AG04450 (cell line): ENCODE measurements around the gene ID2. TPM values are rescaled to one million over a fixed set of nuclear protein-coding genes. Genes with fewer than 3 reads are reported as not detected.

Experiments
- CTCF ChIA-PET: fragments of 300-600, 350-600 bp; formaldehyde crosslinking; extraction: SDS; loops from one replicate; lab custom pipeline; 2022; ENCODE audit warnings: antibody characterized with exemption, inconsistent platforms; lab: Charles Lee
- POLR2A ChIA-PET: fragments of 350-600 bp; formaldehyde crosslinking; extraction: SDS; loops from one replicate; lab custom pipeline; 2021; ENCODE audit warnings: antibody characterized with exemption, inconsistent platforms; lab: Yijun Ruan, JAX
- DNase-seq: peaks from one replicate; pipeline ENCODE4 v3.0.0-alpha.2; 2011; ENCODE audit warnings: low read depth, low spot score
- H3K27ac ChIP-seq: one replicate; pipeline ENCODE4 v1.5.1; 2012; ENCODE audit warnings: low read depth, low read length, control low read depth
- H3K27me3 ChIP-seq: one replicate; pipeline ENCODE4 v1.6.0; 2012; ENCODE audit warnings: low read length; ENCODE audit not compliant: control insufficient read depth, insufficient read depth
- H3K4me3 ChIP-seq: 2 replicates; pipeline ENCODE4 v1.5.1; 2011; ENCODE audit warnings: mild to moderate bottlenecking, low read depth, low read length, control low read depth
- H3K9me3 ChIP-seq: 2 replicates; pipeline ENCODE4 v1.5.1; 2012; ENCODE audit warnings: low read length; ENCODE audit not compliant: control insufficient read depth, insufficient read depth
- polyA plus RNA-seq: library from polyadenylated mRNA; depleted of rRNA; stranded (reverse); fragments of >200 nt; gene quantifications from 2 replicates; pipeline ENCODE4 v1.2.3, GENCODE V29; 2011
- TF ChIP-seq, protein P1 (sequence below): IDR thresholded peaks from 2 replicates; pipeline ENCODE4 v1.5.1; 2011; ENCODE audit warnings: low read depth, low read length, control low read depth, inconsistent platforms

ID2 gene
- polyA plus RNA-seq, 1 experiment, result 74.3 TPM

DNA sequence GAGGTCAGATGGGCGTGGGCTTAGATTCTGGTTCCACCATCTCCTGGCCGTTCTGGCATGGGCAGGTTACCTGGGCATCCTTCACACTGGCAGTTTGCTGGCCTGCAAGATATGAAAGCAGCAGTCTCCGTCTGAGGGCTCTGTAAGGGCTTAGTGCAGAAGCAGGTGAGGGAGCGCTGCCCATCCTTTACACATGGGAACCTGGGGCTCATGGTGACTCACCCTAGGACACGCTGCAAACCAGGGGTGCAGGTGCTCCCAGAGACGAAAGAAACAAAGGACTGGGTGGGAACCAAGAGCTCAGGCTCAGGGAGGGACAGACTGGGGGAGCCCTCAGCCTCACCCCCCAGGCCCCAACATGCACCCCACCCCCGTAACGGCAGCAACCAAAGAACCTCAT, 10.7 kb upstream of the ID2 start:
- H3K27ac ChIP-seq, result no peak overlapping the region
- ChIA-PET CTCF (no interaction called here), POLR2A (no interaction called here)
- peaks cover 6% of the 10 kb centered on the region; the same call in 1 of the 2 replicates for H3K9me3 ChIP-seq
- DNase-seq, result no peak
- H3K4me3 ChIP-seq, result no peak overlapping the region
- TF ChIP-seq, protein P1, sequence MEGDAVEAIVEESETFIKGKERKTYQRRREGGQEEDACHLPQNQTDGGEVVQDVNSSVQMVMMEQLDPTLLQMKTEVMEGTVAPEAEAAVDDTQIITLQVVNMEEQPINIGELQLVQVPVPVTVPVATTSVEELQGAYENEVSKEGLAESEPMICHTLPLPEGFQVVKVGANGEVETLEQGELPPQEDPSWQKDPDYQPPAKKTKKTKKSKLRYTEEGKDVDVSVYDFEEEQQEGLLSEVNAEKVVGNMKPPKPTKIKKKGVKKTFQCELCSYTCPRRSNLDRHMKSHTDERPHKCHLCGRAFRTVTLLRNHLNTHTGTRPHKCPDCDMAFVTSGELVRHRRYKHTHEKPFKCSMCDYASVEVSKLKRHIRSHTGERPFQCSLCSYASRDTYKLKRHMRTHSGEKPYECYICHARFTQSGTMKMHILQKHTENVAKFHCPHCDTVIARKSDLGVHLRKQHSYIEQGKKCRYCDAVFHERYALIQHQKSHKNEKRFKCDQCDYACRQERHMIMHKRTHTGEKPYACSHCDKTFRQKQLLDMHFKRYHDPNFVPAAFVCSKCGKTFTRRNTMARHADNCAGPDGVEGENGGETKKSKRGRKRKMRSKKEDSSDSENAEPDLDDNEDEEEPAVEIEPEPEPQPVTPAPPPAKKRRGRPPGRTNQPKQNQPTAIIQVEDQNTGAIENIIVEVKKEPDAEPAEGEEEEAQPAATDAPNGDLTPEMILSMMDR, result no peak
- peaks cover 2% of the 10 kb centered on the region for H3K27me3 ChIP-seq

DNA sequence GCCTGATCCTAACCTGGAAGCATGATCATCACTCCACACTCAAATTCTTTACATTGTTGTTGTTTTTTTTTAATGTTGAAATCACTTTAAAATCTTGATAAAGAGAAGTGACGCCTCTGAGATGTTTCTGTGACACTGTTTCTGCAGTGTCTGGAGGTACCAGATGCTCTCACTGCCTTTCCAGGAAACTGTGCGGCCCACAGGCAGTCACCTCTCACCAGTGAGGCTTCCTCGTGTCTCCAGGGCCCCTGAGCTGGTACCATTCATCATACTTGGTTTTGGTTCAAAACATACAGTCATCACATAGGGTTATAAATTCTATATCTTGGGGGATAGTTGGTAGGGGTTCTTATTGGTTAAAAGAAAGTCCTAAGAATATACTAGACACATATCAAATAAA, 10.1 kb upstream of the ID2 start:
- Histone ChIP-seq H3K9me3 (peaks cover 6% of the 10 kb centered on the region), H3K27me3 (peaks cover 2% of the 10 kb centered on the region), H3K4me3 (no peak overlapping the region), H3K27ac (no peak overlapping the region)
- ChIA-PET CTCF (no interaction called here), POLR2A (no interaction called here)
- TF ChIP-seq, protein P1, result no peak
- DNase-seq, result no peak

DNA sequence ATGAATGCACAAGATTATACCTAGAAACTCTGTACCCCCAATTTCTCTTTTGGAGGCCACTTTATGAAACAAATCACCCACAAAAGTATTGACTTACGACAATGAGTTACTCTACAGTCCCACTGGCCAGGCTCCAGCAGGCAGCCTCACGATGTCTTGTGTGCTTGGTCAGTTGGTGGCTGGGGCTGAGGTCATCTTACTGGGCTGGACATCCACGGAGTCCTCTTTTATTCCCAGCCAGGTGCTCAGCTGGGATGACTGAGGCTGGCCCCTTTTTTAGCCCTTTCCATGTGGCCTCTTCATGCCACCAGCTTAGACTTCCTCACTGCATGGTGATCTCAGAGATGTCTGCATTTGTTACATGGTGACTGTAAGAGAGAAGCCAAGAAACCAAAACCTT, 8.9 kb upstream of the ID2 start:
- Histone ChIP-seq H3K4me3 (no peak overlapping the region), H3K9me3 (peaks cover 6% of the 10 kb centered on the region), H3K27ac (no peak overlapping the region), H3K27me3 (peaks cover 2% of the 10 kb centered on the region)
- CTCF ChIA-PET, result no interaction called here
- POLR2A ChIA-PET, result no interaction called here
- TF ChIP-seq, protein P1, result no peak
- no peak for DNase-seq

DNA sequence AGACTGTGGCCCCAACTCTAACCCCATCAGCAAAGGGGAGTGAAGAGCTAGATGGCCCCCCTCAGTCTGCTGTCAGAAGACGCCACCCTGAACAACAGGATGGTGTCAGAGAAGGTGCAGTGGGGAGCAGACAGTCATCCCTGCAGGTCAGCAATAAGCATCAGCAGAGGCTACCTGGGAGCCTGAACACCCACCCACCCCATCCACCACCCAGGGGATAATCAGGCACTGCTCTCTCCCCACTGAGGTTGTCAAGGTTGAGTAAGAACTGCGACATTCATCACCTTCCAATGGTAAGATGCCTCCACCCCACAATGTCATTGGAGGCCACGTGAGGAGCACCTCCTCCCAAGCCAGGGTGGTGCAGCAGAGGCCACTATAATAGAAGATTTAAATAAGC, 8.5 kb upstream of the ID2 start:
- no peak overlapping the region for H3K27ac ChIP-seq
- CTCF ChIA-PET, result no interaction called here
- H3K9me3 ChIP-seq, result peaks cover 6% of the 10 kb centered on the region
- peaks cover 2% of the 10 kb centered on the region for H3K27me3 ChIP-seq
- TF ChIP-seq, protein P1, result no peak
- DNase-seq, result no peak
- no peak overlapping the region for H3K4me3 ChIP-seq
- POLR2A ChIA-PET, result no interaction called here

DNA sequence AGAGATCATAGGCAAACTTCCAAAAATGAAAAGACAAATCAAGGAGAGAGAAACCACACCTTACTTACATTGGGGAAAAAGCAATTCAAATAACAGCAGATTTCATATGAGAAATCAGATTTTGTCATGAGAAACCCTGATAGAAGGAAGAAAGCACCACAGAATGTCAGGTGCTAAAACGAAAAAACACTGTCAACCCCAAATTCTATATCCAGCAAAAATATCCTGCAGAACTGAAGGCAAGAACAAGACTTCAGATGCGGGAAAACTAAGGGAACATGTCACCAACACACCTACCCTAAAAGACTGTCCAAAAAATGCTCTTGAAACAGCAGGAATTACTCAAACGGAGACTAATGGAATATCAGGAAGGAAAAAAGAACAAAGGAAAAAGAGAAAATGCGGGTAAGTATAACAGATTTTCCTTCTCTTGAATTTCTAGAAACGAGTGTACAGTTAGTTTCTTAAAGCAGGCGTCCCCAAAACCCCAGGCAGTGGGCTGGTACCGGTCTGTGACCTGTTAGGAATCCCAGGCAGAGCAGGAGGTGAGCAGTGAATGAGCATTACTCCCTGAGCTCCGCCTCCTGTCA, 7.3 kb upstream of the ID2 start:
- POLR2A ChIA-PET, result no interaction called here

More for the DNA sequence above, 7.3 kb upstream of the ID2 start:
- H3K4me3 ChIP-seq, result no peak overlapping the region
- TF ChIP-seq, protein P1, result no peak
- H3K27me3 ChIP-seq, result peaks cover 2% of the 10 kb centered on the region
- H3K27ac ChIP-seq, result no peak overlapping the region
- H3K9me3 ChIP-seq, result peaks cover 6% of the 10 kb centered on the region
- DNase-seq, result no peak
- CTCF ChIA-PET, result no interaction called here
